H9 (cell line): Measurements from ENCODE around the gene DIAPH2. TPM values are rescaled to one million over a fixed set of nuclear protein-coding genes. Genes with fewer than 3 reads are reported as not detected.
A peak's percentile ranks its signal among the peaks of the same experiment; 100 is the strongest.

Experiments
- DNase-seq: peaks from one replicate; pipeline ENCODE4 v3.0.0-alpha.2; 2017
- H2AFZ ChIP-seq: one replicate; pipeline ENCODE4 v1.6.1; 2013; ENCODE audit warnings: mild to moderate bottlenecking, low read length, control low read depth, moderate library complexity
- H2AK5ac ChIP-seq: 2 replicates; pipeline ENCODE4 v1.6.1; 2013; ENCODE audit warnings: low read length, control low read depth, mixed read lengths; ENCODE audit not compliant: insufficient read length
- H2BK120ac ChIP-seq: one replicate; pipeline ENCODE4 v1.6.1; 2013; ENCODE audit warnings: low read depth, mild to moderate bottlenecking, low read length, control low read depth, inconsistent platforms; ENCODE audit not compliant: poor library complexity, severe bottlenecking
- H2BK12ac ChIP-seq: 2 replicates; pipeline ENCODE4 v1.6.1; 2013; ENCODE audit warnings: low read length, control low read depth, mixed read lengths, low read depth; ENCODE audit not compliant: insufficient read length
- H2BK15ac ChIP-seq: 2 replicates; pipeline ENCODE4 v1.6.1; 2013; ENCODE audit warnings: low read depth, low read length, control low read depth
- H2BK20ac ChIP-seq: one replicate; pipeline ENCODE4 v1.6.1; 2013; ENCODE audit warnings: low read depth, mild to moderate bottlenecking, low read length, control low read depth, inconsistent platforms; ENCODE audit not compliant: poor library complexity, severe bottlenecking
- H2BK5ac ChIP-seq: 2 replicates; pipeline ENCODE4 v1.6.1; 2013; ENCODE audit warnings: low read length, control low read depth, mixed read lengths; ENCODE audit not compliant: insufficient read length
- H3K14ac ChIP-seq: 2 replicates; pipeline ENCODE4 v1.6.1; 2013; ENCODE audit warnings: low read length, control low read depth; ENCODE audit not compliant: insufficient read depth
- H3K18ac ChIP-seq: 2 replicates; pipeline ENCODE4 v1.6.1; 2013; ENCODE audit warnings: low read depth, mild to moderate bottlenecking, mixed read lengths, low read length, control low read depth; ENCODE audit not compliant: insufficient read length
- H3K23ac ChIP-seq: 2 replicates; pipeline ENCODE4 v1.6.1; 2013; ENCODE audit warnings: low read length, control low read depth, mixed read lengths, low read depth; ENCODE audit not compliant: insufficient read length
- H3K23me2 ChIP-seq: 2 replicates; pipeline ENCODE4 v1.6.1; 2013; ENCODE audit warnings: low read depth, mild to moderate bottlenecking, mixed read lengths, low read length, control low read depth; ENCODE audit not compliant: insufficient read length, poor library complexity, severe bottlenecking
- H3K27ac ChIP-seq: 2 replicates; pipeline ENCODE4 v1.5.1; 2013; ENCODE audit warnings: low read length, control low read depth, mixed read lengths, low read depth; ENCODE audit not compliant: insufficient read length
- H3K27me3 ChIP-seq: 2 replicates; pipeline ENCODE4 v1.6.1; 2013; ENCODE audit warnings: low read length, control low read depth, inconsistent platforms; ENCODE audit not compliant: insufficient read depth
- H3K4ac ChIP-seq: 2 replicates; pipeline ENCODE4 v1.6.1; 2013; ENCODE audit warnings: low read depth, mild to moderate bottlenecking, control low read depth, inconsistent platforms, low read length, moderate library complexity
- H3K4me1 ChIP-seq: 2 replicates; pipeline ENCODE4 v1.6.1; 2013; ENCODE audit warnings: low read length, control low read depth, inconsistent platforms; ENCODE audit not compliant: insufficient read depth
- H3K4me2 ChIP-seq: 2 replicates; pipeline ENCODE4 v1.6.1; 2013; ENCODE audit warnings: low read length, control low read depth, mixed read lengths; ENCODE audit not compliant: insufficient read length, insufficient read depth
- H3K56ac ChIP-seq: 2 replicates; pipeline ENCODE4 v1.6.1; 2013; ENCODE audit warnings: low read depth, mild to moderate bottlenecking, mixed read lengths, low read length, control low read depth; ENCODE audit not compliant: insufficient read length
- H3K79me1 ChIP-seq: 2 replicates; pipeline ENCODE4 v1.6.1; 2013; ENCODE audit warnings: low read depth, mild to moderate bottlenecking, moderate library complexity, low read length, control low read depth, inconsistent platforms; ENCODE audit not compliant: insufficient read depth, poor library complexity, severe bottlenecking
- H3K79me2 ChIP-seq: 2 replicates; pipeline ENCODE4 v1.6.1; 2013; ENCODE audit warnings: low read length, control low read depth, inconsistent platforms; ENCODE audit not compliant: insufficient read depth
- H3K9ac ChIP-seq: 2 replicates; pipeline ENCODE4 v1.6.1; 2013; ENCODE audit warnings: low read length, control low read depth, mixed read lengths; ENCODE audit not compliant: insufficient read length; ENCODE audit errors: extremely low read depth
- H3K9me3 ChIP-seq: one replicate; pipeline ENCODE4 v1.6.1; 2013; ENCODE audit warnings: low read depth, low read length, inconsistent platforms; ENCODE audit not compliant: control insufficient read depth
- H3T11ph ChIP-seq: one replicate; pipeline ENCODE4 v1.6.1; 2013; ENCODE audit warnings: mild to moderate bottlenecking, low read length, control low read depth, inconsistent platforms
- H4K20me1 ChIP-seq: one replicate; pipeline ENCODE4 v1.6.1; 2013; ENCODE audit not compliant: control insufficient read depth, insufficient read length, insufficient read depth
- H4K5ac ChIP-seq: 2 replicates; pipeline ENCODE4 v1.6.1; 2013; ENCODE audit warnings: low read depth, mild to moderate bottlenecking, mixed read lengths, low read length, control low read depth; ENCODE audit not compliant: insufficient read length
- H4K8ac ChIP-seq: replicated peaks from 2 replicates; pipeline ENCODE4 v1.6.1; 2013; ENCODE audit warnings: low read length, control low read depth, mixed read lengths, low read depth; ENCODE audit not compliant: insufficient read length
- H4K91ac ChIP-seq: 2 replicates; pipeline ENCODE4 v1.6.1; 2013; ENCODE audit warnings: low read depth, mild to moderate bottlenecking, moderate library complexity, mixed read lengths, low read length, control low read depth; ENCODE audit not compliant: insufficient read length
- H3K27ac Mint-ChIP-seq, 3 experiments: 2 replicates in 2 of 3; 3 replicates in 1 of 3; pipeline ENCODE4 v1.8.0; 2020 to 2021; ENCODE audit warnings: mixed read lengths in 3 of 3, mild to moderate bottlenecking in 1 of 3, moderate library complexity in 1 of 3
- H3K27me3 Mint-ChIP-seq: 2 replicates; pipeline ENCODE4 v1.8.0; 2021; ENCODE audit warnings: low read depth, mild to moderate bottlenecking, moderate library complexity, mixed read lengths
- H3K36me3 Mint-ChIP-seq, 3 experiments: 2 replicates in 2 of 3; 3 replicates in 1 of 3; pipeline ENCODE4 v1.8.0; 2020 to 2021; ENCODE audit warnings: low read depth in 3 of 3, mixed read lengths in 3 of 3; ENCODE audit not compliant: insufficient read depth in 1 of 3
- H3K4me1 Mint-ChIP-seq, 2 experiments: 2 replicates each; pipeline ENCODE4 v1.8.0; 2020; ENCODE audit warnings: mixed read lengths in 2 of 2
- H3K4me3 Mint-ChIP-seq, 2 experiments: 2 replicates in 1 of 2; 3 replicates in 1 of 2; pipeline ENCODE4 v1.8.0; 2020 to 2021; ENCODE audit warnings: mild to moderate bottlenecking in 2 of 2, mixed read lengths in 2 of 2, moderate library complexity in 1 of 2
- H3K9me3 Mint-ChIP-seq, 2 experiments: 2 replicates in 1 of 2; 3 replicates in 1 of 2; pipeline ENCODE4 v1.8.0; 2020; ENCODE audit warnings: mild to moderate bottlenecking in 2 of 2, mixed read lengths in 2 of 2, moderate library complexity in 1 of 2
- WGBS: extraction: QIAGEN DNeasy Blood & Tissue Kit; methylation state at CpG from one replicate; pipeline ENCODE4 v1.1.7; 2013; ENCODE audit warnings: missing lambda C conversion rate, low lambda C conversion rate, mixed read lengths; ENCODE audit not compliant: insufficient read length; ENCODE audit errors: extremely low coverage; 5-methylcytosine and 5-hydroxymethylcytosine counted together
- total RNA-seq: library from RNA; stranded (reverse); gene quantifications from 2 replicates; pipeline ENCODE4 v1.2.1, GENCODE V29; 2021
- TF ChIP-seq, protein P1 (sequence below): fragments of 200-600 bp; sonication (generic); conservative IDR thresholded peaks from 3 replicates; pipeline ENCODE4 v1.8.0; 2021; ENCODE audit warnings: antibody characterized with exemption, mild to moderate bottlenecking

The DIAPH2 gene
- total RNA-seq, 1 experiment from 2014 or later: 45.4 TPM

DNA sequence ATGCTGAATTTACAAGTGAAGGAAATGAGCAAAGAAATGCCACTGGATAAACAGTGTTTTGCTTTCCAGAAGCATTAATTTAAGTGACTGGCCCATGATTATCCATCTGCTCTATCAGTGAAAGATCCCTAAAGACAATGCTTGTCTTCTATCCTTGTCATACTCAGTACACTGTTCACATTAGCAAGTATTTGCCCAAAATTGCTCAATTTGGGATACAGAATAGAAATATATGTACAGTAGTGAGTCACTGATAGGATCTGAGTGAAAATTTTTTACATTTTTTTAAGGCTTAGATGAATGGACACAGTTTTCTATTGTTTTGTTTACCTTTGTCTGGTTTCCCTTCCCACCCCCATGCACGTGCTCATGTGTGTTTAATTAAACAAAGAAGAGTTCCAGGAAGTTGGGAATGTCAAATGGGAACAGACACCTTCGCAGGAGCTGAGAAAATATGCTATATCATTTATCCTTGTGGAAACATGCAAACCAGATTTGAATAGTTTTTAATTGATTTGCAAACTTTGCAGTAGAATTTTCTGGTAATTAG lies 855.4 kb downstream of the DIAPH2 start:
- H2BK120ac ChIP-seq: no peak overlapping the region
- H3K79me2 ChIP-seq: no peaks in the 10 kb centered on the region
- no peak overlapping the region for H3K9ac ChIP-seq
- TF ChIP-seq, protein P1, sequence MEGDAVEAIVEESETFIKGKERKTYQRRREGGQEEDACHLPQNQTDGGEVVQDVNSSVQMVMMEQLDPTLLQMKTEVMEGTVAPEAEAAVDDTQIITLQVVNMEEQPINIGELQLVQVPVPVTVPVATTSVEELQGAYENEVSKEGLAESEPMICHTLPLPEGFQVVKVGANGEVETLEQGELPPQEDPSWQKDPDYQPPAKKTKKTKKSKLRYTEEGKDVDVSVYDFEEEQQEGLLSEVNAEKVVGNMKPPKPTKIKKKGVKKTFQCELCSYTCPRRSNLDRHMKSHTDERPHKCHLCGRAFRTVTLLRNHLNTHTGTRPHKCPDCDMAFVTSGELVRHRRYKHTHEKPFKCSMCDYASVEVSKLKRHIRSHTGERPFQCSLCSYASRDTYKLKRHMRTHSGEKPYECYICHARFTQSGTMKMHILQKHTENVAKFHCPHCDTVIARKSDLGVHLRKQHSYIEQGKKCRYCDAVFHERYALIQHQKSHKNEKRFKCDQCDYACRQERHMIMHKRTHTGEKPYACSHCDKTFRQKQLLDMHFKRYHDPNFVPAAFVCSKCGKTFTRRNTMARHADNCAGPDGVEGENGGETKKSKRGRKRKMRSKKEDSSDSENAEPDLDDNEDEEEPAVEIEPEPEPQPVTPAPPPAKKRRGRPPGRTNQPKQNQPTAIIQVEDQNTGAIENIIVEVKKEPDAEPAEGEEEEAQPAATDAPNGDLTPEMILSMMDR: no peak
- no peak overlapping the region for H2BK20ac ChIP-seq
- H3K18ac ChIP-seq: no peak overlapping the region
- Mint-ChIP-seq H3K27ac (peak overlapping the region in 1 of 3 experiments; percentile 54; a peak in 1 of 7 replicates), H3K4me3 (no peak overlapping the region), H3K27me3 (no peaks in the 10 kb centered on the region), H3K36me3 (peaks cover 0 to 7% (median 2%) of the 10 kb centered on the region in 3 experiments; a peak in 2 of 7 replicates), H3K9me3 (no peaks in the 10 kb centered on the region; a peak in 2 of 5 replicates), H3K4me1 (no peaks in the 10 kb centered on the region)
- no CpG with 5 or more reads among the region's 2 CpGs for WGBS
- H3K23ac ChIP-seq: no peak overlapping the region
- no peak overlapping the region for H2BK15ac ChIP-seq
- no peak overlapping the region for H4K91ac ChIP-seq
- no peak overlapping the region for H3K14ac ChIP-seq
- no peak overlapping the region for H3K27ac ChIP-seq
- no peak overlapping the region for H3T11ph ChIP-seq
- no peaks in the 10 kb centered on the region for H3K23me2 ChIP-seq
- H4K20me1 ChIP-seq: no peaks in the 10 kb centered on the region
- no peak overlapping the region for H3K56ac ChIP-seq
- DNase-seq: no peak
- no peak overlapping the region for H3K4me2 ChIP-seq
- H3K27me3 ChIP-seq: no peaks in the 10 kb centered on the region
- H3K9me3 ChIP-seq: no peaks in the 10 kb centered on the region
- H4K8ac ChIP-seq: no peak overlapping the region
- H2BK5ac ChIP-seq: no peak overlapping the region
- no peak overlapping the region for H2AK5ac ChIP-seq
- H2BK12ac ChIP-seq: no peak overlapping the region
- no peaks in the 10 kb centered on the region for H3K4me1 ChIP-seq
- H4K5ac ChIP-seq: no peak overlapping the region
- no peaks in the 10 kb centered on the region for H3K79me1 ChIP-seq
- no peak overlapping the region for H2AFZ ChIP-seq
- H3K4ac ChIP-seq: no peak overlapping the region
